WTC11 (cell line): ENCODE measurements around the gene DLGAP4. TPM values are rescaled to one million over a fixed set of nuclear protein-coding genes. Genes with fewer than 3 reads are reported as not detected.

Source experiments
- ATAC-seq: fragments of 200-7000 bp; cut with Tn5 transposase; 2 replicates; pipeline ENCODE4 v1.10.0; 2021; ENCODE audit warnings: mild to moderate bottlenecking, moderate library complexity
- CTCF ChIA-PET: fragments of 300-600 bp; sonication (Branson Sonifier 250); formaldehyde crosslinking; loops from one replicate; lab custom pipeline; 2021; ENCODE audit warnings: antibody characterized with exemption; lab: Charles Lee
- POLR2A ChIA-PET: fragments of 350-600 bp; sonication (Branson Sonifier 250); formaldehyde crosslinking; loops from one replicate; lab custom pipeline; 2021; ENCODE audit warnings: antibody characterized with exemption; lab: Charles Lee
- DNase-seq: peaks from one replicate; pipeline ENCODE4 v3.0.0; 2021; ENCODE audit warnings: low spot score
- H3K27ac Mint-ChIP-seq: 2 replicates; pipeline ENCODE4 v1.8.0; 2021; ENCODE audit warnings: mixed read lengths
- H3K27me3 Mint-ChIP-seq: 2 replicates; pipeline ENCODE4 v1.8.0; 2021; ENCODE audit warnings: low read depth, mild to moderate bottlenecking, moderate library complexity, mixed read lengths
- H3K36me3 Mint-ChIP-seq: 2 replicates; pipeline ENCODE4 v1.8.0; 2021; ENCODE audit warnings: mixed read lengths
- H3K4me1 Mint-ChIP-seq: 2 replicates; pipeline ENCODE4 v1.8.0; 2022; ENCODE audit warnings: mixed read lengths
- H3K4me3 Mint-ChIP-seq: 2 replicates; pipeline ENCODE4 v1.8.0; 2021; ENCODE audit warnings: mild to moderate bottlenecking, moderate library complexity, mixed read lengths
- H3K9me3 Mint-ChIP-seq: 2 replicates; pipeline ENCODE4 v1.8.0; 2021; ENCODE audit warnings: mixed read lengths
- ATF1 ChIP-seq: sonication (generic); formaldehyde crosslinking; IDR thresholded peaks from 2 replicates; pipeline ENCODE4 v1.8.1; 2023; ENCODE audit warnings: mild to moderate bottlenecking, moderate library complexity, missing genetic modification reagents
- ATF6 ChIP-seq: sonication (generic); formaldehyde crosslinking; IDR thresholded peaks from 2 replicates; pipeline ENCODE4 v1.8.1; 2023; ENCODE audit warnings: mild to moderate bottlenecking, missing genetic modification reagents
- EMX1 ChIP-seq: fragments of 250-450 bp; sonication (Bioruptor Pico); IDR thresholded peaks from 2 replicates; pipeline ENCODE4 v1.8.0; 2021; ENCODE audit warnings: mild to moderate bottlenecking
- ETV6 ChIP-seq: sonication (generic); formaldehyde crosslinking; IDR thresholded peaks from 2 replicates; pipeline ENCODE4 v1.8.1; 2022; ENCODE audit warnings: mild to moderate bottlenecking, missing genetic modification reagents
- GABPB1 ChIP-seq: sonication (generic); formaldehyde crosslinking; IDR thresholded peaks from 2 replicates; pipeline ENCODE4 v1.8.1; 2023; ENCODE audit warnings: mild to moderate bottlenecking, missing genetic modification reagents
- JAZF1 ChIP-seq: fragments of 250-450 bp; sonication (Bioruptor Pico); IDR thresholded peaks from 2 replicates; pipeline ENCODE4 v1.9.0; 2021; ENCODE audit warnings: moderate library complexity, mild to moderate bottlenecking, inconsistent platforms
- NR1H2 ChIP-seq: sonication (generic); formaldehyde crosslinking; IDR thresholded peaks from 2 replicates; pipeline ENCODE4 v1.9.0; 2021; ENCODE audit warnings: mild to moderate bottlenecking, moderate library complexity, missing genetic modification reagents
- SMAD4 ChIP-seq: sonication (generic); formaldehyde crosslinking; IDR thresholded peaks from 2 replicates; pipeline ENCODE4 v1.8.0; 2022; ENCODE audit warnings: mild to moderate bottlenecking, missing genetic modification reagents
- TEAD1 ChIP-seq: sonication (generic); formaldehyde crosslinking; IDR thresholded peaks from 2 replicates; pipeline ENCODE4 v1.8.0; 2022; ENCODE audit warnings: mild to moderate bottlenecking, missing genetic modification reagents
- ZNF219 ChIP-seq: sonication (generic); formaldehyde crosslinking; IDR thresholded peaks from 2 replicates; pipeline ENCODE4 v1.8.0; 2023; ENCODE audit warnings: missing genetic modification reagents, mild to moderate bottlenecking, borderline replicate concordance
- ZNF232 ChIP-seq: sonication (generic); formaldehyde crosslinking; IDR thresholded peaks from 2 replicates; pipeline ENCODE4 v1.8.0; 2022; ENCODE audit warnings: mild to moderate bottlenecking, missing genetic modification reagents
- ZNF396 ChIP-seq: fragments of 250-450 bp; sonication (Bioruptor Pico); IDR thresholded peaks from 2 replicates; pipeline ENCODE4 v1.8.0; 2021; ENCODE audit warnings: mild to moderate bottlenecking, moderate library complexity, borderline replicate concordance
- total RNA-seq: library from RNA; stranded (reverse); gene quantifications from 3 replicates; pipeline ENCODE4 v1.2.3, GENCODE V29; 2021
- TF ChIP-seq, protein P1 (sequence below): sonication (generic); formaldehyde crosslinking; IDR thresholded peaks from 2 replicates; pipeline ENCODE4 v1.8.1; 2023; ENCODE audit warnings: mild to moderate bottlenecking, missing genetic modification reagents
- TF ChIP-seq, protein P2 (sequence below): sonication (generic); formaldehyde crosslinking; IDR thresholded peaks from 2 replicates; pipeline ENCODE4 v1.8.1; 2023; ENCODE audit warnings: mild to moderate bottlenecking, missing genetic modification reagents, borderline replicate concordance
- TF ChIP-seq, protein P3 (sequence below): fragments of 250-450 bp; sonication (Bioruptor Pico); IDR thresholded peaks from 2 replicates; pipeline ENCODE4 v1.8.0; 2021; ENCODE audit warnings: mild to moderate bottlenecking
- TF ChIP-seq, protein P4 (sequence below): sonication (generic); formaldehyde crosslinking; IDR thresholded peaks from 2 replicates; pipeline ENCODE4 v1.8.1; 2023; ENCODE audit warnings: mild to moderate bottlenecking, missing genetic modification reagents, moderate library complexity

DLGAP4 gene
- total RNA-seq, 1 experiment from 2014 or later = 52.6 TPM

DNA sequence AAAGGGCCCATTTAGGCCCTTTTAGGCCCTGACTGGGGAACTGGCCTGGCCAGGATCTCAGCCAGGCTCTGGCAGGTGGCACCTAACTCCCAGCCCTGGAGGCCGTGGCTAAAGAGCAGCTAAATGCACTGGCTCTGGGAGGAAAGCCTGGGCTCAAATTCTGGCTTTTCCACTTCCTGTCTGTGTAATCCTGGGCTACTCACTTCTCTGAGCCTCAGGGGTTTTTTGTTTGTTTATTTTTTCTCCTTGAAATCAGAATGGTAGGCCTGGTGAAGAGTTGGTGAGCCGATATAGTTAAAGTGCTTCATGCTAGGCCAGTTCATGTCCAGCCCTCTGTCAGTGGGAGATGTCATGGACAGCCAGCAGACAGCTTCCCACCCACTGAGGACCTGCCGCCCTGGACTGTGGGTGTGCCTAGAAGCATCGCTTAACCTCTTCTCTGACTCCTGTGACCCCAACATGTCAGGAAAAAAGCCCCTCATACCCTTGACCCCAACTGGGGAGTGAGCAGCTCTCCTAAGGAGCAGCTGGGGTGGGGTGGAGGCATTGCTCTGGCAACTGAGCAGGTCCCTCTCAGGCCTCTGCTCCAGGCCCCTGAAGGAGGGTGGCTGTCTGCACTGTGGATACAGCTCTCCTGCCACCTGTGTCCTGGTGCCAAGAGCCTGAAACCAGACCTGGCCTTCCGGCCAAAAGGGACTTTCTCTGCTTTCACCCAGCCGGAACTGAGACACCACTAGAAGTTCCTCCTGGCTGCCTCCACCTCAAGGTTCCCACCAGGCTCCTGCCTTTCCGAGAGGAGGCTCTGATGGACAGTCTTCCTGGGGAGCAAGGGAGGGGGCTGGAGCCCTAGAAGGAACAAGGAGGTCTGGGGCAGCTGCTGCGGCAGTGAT lies 178.0 kb downstream of the DLGAP4 start:
- no peaks in the 10 kb centered on the region for H3K9me3 Mint-ChIP-seq
- CTCF ChIA-PET = interaction anchor here (1.1 to 2.1 kb wide), 3 partner anchors 45 to 284 kb away, joined by 3 to 6 read pairs (median 5); no protein-coding TSS in a partner anchor
- H3K4me3 Mint-ChIP-seq = no peak overlapping the region
- ATAC-seq = no peak
- no peak overlapping the region for H3K27ac Mint-ChIP-seq
- H3K4me1 Mint-ChIP-seq = no peaks in the 10 kb centered on the region
- POLR2A ChIA-PET = no interaction called here
- no peak for DNase-seq
- no peaks in the 10 kb centered on the region for H3K27me3 Mint-ChIP-seq
- TF ChIP-seq EMX1 (CRISPR knock-in tag) (no peak), TEAD1 (no peak), ZNF232 (CRISPR knock-in tag) (no peak), SMAD4 (CRISPR knock-in tag) (no peak), GABPB1 (CRISPR knock-in tag) (no peak), JAZF1 (no peak)
- TF ChIP-seq, protein P1, sequence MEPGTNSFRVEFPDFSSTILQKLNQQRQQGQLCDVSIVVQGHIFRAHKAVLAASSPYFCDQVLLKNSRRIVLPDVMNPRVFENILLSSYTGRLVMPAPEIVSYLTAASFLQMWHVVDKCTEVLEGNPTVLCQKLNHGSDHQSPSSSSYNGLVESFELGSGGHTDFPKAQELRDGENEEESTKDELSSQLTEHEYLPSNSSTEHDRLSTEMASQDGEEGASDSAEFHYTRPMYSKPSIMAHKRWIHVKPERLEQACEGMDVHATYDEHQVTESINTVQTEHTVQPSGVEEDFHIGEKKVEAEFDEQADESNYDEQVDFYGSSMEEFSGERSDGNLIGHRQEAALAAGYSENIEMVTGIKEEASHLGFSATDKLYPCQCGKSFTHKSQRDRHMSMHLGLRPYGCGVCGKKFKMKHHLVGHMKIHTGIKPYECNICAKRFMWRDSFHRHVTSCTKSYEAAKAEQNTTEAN = no peak
- TF ChIP-seq, protein P2, sequence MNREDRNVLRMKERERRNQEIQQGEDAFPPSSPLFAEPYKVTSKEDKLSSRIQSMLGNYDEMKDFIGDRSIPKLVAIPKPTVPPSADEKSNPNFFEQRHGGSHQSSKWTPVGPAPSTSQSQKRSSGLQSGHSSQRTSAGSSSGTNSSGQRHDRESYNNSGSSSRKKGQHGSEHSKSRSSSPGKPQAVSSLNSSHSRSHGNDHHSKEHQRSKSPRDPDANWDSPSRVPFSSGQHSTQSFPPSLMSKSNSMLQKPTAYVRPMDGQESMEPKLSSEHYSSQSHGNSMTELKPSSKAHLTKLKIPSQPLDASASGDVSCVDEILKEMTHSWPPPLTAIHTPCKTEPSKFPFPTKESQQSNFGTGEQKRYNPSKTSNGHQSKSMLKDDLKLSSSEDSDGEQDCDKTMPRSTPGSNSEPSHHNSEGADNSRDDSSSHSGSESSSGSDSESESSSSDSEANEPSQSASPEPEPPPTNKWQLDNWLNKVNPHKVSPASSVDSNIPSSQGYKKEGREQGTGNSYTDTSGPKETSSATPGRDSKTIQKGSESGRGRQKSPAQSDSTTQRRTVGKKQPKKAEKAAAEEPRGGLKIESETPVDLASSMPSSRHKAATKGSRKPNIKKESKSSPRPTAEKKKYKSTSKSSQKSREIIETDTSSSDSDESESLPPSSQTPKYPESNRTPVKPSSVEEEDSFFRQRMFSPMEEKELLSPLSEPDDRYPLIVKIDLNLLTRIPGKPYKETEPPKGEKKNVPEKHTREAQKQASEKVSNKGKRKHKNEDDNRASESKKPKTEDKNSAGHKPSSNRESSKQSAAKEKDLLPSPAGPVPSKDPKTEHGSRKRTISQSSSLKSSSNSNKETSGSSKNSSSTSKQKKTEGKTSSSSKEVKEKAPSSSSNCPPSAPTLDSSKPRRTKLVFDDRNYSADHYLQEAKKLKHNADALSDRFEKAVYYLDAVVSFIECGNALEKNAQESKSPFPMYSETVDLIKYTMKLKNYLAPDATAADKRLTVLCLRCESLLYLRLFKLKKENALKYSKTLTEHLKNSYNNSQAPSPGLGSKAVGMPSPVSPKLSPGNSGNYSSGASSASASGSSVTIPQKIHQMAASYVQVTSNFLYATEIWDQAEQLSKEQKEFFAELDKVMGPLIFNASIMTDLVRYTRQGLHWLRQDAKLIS (CRISPR knock-in tag) = no peak
- H3K36me3 Mint-ChIP-seq = no peaks in the 10 kb centered on the region

- ATAC-seq (no peak), DNase-seq (no peak)
- H3K27ac Mint-ChIP-seq = no peak overlapping the region; the same call in 1 of the 2 replicates
- H3K9me3 Mint-ChIP-seq = no peaks in the 10 kb centered on the region
- H3K4me1 Mint-ChIP-seq = no peaks in the 10 kb centered on the region
- H3K36me3 Mint-ChIP-seq = no peaks in the 10 kb centered on the region
- no peak overlapping the region for H3K4me3 Mint-ChIP-seq
- TF ChIP-seq NR1H2 (CRISPR knock-in tag) (no peak), ZNF219 (no peak), ATF1 (CRISPR knock-in tag) (no peak), ZNF396 (CRISPR knock-in tag) (no peak)
- TF ChIP-seq, protein P3, sequence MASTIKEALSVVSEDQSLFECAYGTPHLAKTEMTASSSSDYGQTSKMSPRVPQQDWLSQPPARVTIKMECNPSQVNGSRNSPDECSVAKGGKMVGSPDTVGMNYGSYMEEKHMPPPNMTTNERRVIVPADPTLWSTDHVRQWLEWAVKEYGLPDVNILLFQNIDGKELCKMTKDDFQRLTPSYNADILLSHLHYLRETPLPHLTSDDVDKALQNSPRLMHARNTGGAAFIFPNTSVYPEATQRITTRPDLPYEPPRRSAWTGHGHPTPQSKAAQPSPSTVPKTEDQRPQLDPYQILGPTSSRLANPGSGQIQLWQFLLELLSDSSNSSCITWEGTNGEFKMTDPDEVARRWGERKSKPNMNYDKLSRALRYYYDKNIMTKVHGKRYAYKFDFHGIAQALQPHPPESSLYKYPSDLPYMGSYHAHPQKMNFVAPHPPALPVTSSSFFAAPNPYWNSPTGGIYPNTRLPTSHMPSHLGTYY (CRISPR knock-in tag) = no peak
- TF ChIP-seq, protein P4, sequence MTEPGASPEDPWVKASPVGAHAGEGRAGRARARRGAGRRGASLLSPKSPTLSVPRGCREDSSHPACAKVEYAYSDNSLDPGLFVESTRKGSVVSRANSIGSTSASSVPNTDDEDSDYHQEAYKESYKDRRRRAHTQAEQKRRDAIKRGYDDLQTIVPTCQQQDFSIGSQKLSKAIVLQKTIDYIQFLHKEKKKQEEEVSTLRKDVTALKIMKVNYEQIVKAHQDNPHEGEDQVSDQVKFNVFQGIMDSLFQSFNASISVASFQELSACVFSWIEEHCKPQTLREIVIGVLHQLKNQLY (CRISPR knock-in tag) = no peak
- CTCF ChIA-PET = interaction anchor here (0.6 kb wide), 1 partner anchor 46 kb away, joined by 3 read pairs; no protein-coding TSS in a partner anchor
- no peaks in the 10 kb centered on the region; the same call in 1 of the 2 replicates for H3K27me3 Mint-ChIP-seq
- POLR2A ChIA-PET = no interaction called here
Observed at GRCh38 chr20:36485286-36485685, 179.1 kb downstream of the DLGAP4 start.

DNA sequence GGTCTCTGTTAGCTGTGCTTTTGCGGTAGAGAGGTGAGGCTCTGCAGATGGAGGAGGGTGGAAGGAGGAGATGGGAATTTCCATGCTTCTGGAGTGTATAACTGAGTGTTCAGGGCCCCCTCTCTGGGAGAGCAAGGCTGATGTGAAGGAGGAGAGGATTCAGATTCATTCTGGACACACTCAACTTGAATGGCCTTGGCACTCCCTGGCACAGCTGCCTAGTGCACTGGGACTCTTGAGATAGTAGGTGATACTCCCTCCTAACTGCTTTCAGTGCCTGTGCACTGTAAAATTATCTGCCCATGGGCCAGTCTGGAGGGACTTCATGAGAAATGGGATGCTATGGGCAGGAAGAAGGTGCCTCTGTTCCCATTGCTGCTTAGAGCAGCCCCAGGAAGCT lies 180.9 kb downstream of the DLGAP4 start:
- TF ChIP-seq ATF1 (CRISPR knock-in tag) (no peak), JAZF1 (no peak), ZNF396 (CRISPR knock-in tag) (no peak), ETV6 (CRISPR knock-in tag) (no peak), ATF6 (CRISPR knock-in tag) (no peak)
- peak overlapping the region; percentile 44; the same call in 1 of the 2 replicates for H3K27ac Mint-ChIP-seq
- DNase-seq (no peak), ATAC-seq (no peak)
- H3K4me3 Mint-ChIP-seq = no peak overlapping the region
- no peaks in the 10 kb centered on the region; the same call in 1 of the 2 replicates for H3K27me3 Mint-ChIP-seq
- no peaks in the 10 kb centered on the region for H3K9me3 Mint-ChIP-seq
- POLR2A ChIA-PET = no interaction called here
- H3K4me1 Mint-ChIP-seq = peaks cover 9% of the 10 kb centered on the region
- H3K36me3 Mint-ChIP-seq = no peaks in the 10 kb centered on the region
- CTCF ChIA-PET = interaction anchor here (1.0 to 1.5 kb wide), 2 partner anchors 48 to 284 kb away, joined by 4 to 5 read pairs; no protein-coding TSS in a partner anchor
